Smooth muscle cell (in vitro differentiated cells): ENCODE data around the gene IGFALS. TPM values are rescaled to one million over a fixed set of nuclear protein-coding genes. Genes with fewer than 3 reads are reported as not detected.

Experiments
- DNase-seq: peaks from one replicate; lab custom pipeline; 2025; ENCODE audit not compliant: unreplicated experiment; lab: John Stamatoyannopoulos, UW
- H2AFZ ChIP-seq: fragments of 200-600 bp; sonication (generic); 2 replicates; pipeline ENCODE4 v1.6.0; 2016; ENCODE audit warnings: antibody characterized with exemption, low read depth, mild to moderate bottlenecking
- H3F3A ChIP-seq: fragments of 200-600 bp; sonication (generic); 2 replicates; pipeline ENCODE4 v1.6.0; 2017; ENCODE audit warnings: antibody characterized with exemption, low read depth
- H3K27ac ChIP-seq: fragments of 200-600 bp; sonication (generic); 2 replicates; pipeline ENCODE4 v1.5.1; 2016; ENCODE audit warnings: low read depth, mild to moderate bottlenecking
- H3K27me3 ChIP-seq: fragments of 200-600 bp; sonication (generic); 2 replicates; pipeline ENCODE4 v1.6.1; 2016; ENCODE audit warnings: low read depth, mild to moderate bottlenecking
- H3K36me3 ChIP-seq: fragments of 200-600 bp; sonication (generic); 2 replicates; pipeline ENCODE4 v1.5.1; 2016; ENCODE audit warnings: low read depth
- H3K4me1 ChIP-seq: fragments of 200-600 bp; sonication (generic); 2 replicates; pipeline ENCODE4 v1.5.1; 2016; ENCODE audit warnings: low read depth
- H3K4me2 ChIP-seq: fragments of 200-600 bp; sonication (generic); 2 replicates; pipeline ENCODE4 v1.6.0; 2016; ENCODE audit warnings: mild to moderate bottlenecking
- H3K4me3 ChIP-seq: fragments of 200-600 bp; sonication (generic); 2 replicates; pipeline ENCODE4 v1.5.1; 2016; ENCODE audit warnings: mild to moderate bottlenecking
- H3K79me2 ChIP-seq: fragments of 200-600 bp; sonication (generic); 2 replicates; pipeline ENCODE4 v1.6.0; 2016; ENCODE audit warnings: low read depth, mild to moderate bottlenecking
- H3K9ac ChIP-seq: fragments of 200-600 bp; sonication (generic); 2 replicates; pipeline ENCODE4 v1.6.0; 2016; ENCODE audit warnings: low read depth
- H3K9me3 ChIP-seq: fragments of 200-600 bp; sonication (generic); replicated peaks from 2 replicates; pipeline ENCODE4 v1.5.1; 2016; ENCODE audit warnings: low read depth
- H4K20me1 ChIP-seq: fragments of 200-600 bp; sonication (generic); 2 replicates; pipeline ENCODE4 v1.6.0; 2016; ENCODE audit warnings: low read depth
- CTCF ChIP-seq: fragments of 200-600 bp; sonication (generic); IDR thresholded peaks from 2 replicates; pipeline ENCODE4 v1.5.1; 2017; ENCODE audit warnings: borderline replicate concordance, mild to moderate bottlenecking, antibody characterized with exemption; ENCODE audit not compliant: insufficient read depth, poor library complexity, severe bottlenecking
- WGBS: methylation state at CpG from one replicate; pipeline ENCODE4 v1.1.7; 2016; ENCODE audit warnings: low lambda C conversion rate; 5-methylcytosine and 5-hydroxymethylcytosine counted together
- polyA plus RNA-seq: library from polyadenylated mRNA; unstranded; fragments of >200 nt; fragmentation: Nextera tagmentation; extraction: Ambion mirVana; gene quantifications from 2 replicates; pipeline ENCODE4 v1.2.1, GENCODE V29; 2016
- total RNA-seq: library from RNA; depleted of rRNA; stranded (reverse); fragments of >200 nt; gene quantifications from 2 replicates; pipeline ENCODE4 v1.2.3, GENCODE V29; 2014

The IGFALS gene
- total and polyA plus RNA-seq, 2 experiments from 2014 or later = not detected

- H3F3A ChIP-seq = peaks cover 3% of the 10 kb centered on the region
- H3K27ac ChIP-seq = no peak overlapping the region
- no peak overlapping the region for H3K4me2 ChIP-seq
- no peaks in the 10 kb centered on the region for H3K27me3 ChIP-seq
- no peak overlapping the region for H2AFZ ChIP-seq
- H3K9me3 ChIP-seq = no peaks in the 10 kb centered on the region
- H3K79me2 ChIP-seq = no peaks in the 10 kb centered on the region
- no peaks in the 10 kb centered on the region for H3K4me1 ChIP-seq
- no peaks in the 10 kb centered on the region for H3K36me3 ChIP-seq
- H4K20me1 ChIP-seq = peaks cover 11% of the 10 kb centered on the region
- TF ChIP-seq CTCF = no peak
- no peak overlapping the region for H3K9ac ChIP-seq
- 96% methylated on average over 14 of the region's 14 CpGs for WGBS
- DNase-seq = no peak
- no peak overlapping the region for H3K4me3 ChIP-seq
These were observed 40.7 kb downstream of the IGFALS start for GRCh38 chr16:1752853-1753252.

GRCh38 chr16:1751946-1752345, 41.6 kb downstream of the IGFALS start:
- H3K79me2 ChIP-seq = no peaks in the 10 kb centered on the region
- no peaks in the 10 kb centered on the region for H3K36me3 ChIP-seq
- H4K20me1 ChIP-seq = peaks cover 11% of the 10 kb centered on the region
- peaks cover 3% of the 10 kb centered on the region for H3F3A ChIP-seq
- H3K4me1 ChIP-seq = no peaks in the 10 kb centered on the region
- 97% methylated on average over 16 of the region's 16 CpGs for WGBS
- H3K4me2 ChIP-seq = no peak overlapping the region
- no peak overlapping the region for H3K4me3 ChIP-seq
- no peak overlapping the region for H3K27ac ChIP-seq
- H3K9ac ChIP-seq = no peak overlapping the region
- H2AFZ ChIP-seq = no peak overlapping the region
- no peak for TF ChIP-seq CTCF
- no peak for DNase-seq
- no peaks in the 10 kb centered on the region for H3K27me3 ChIP-seq
- no peaks in the 10 kb centered on the region for H3K9me3 ChIP-seq

GRCh38 chr16:1749152-1750117, 44.1 kb downstream of the IGFALS start:
- no peaks in the 10 kb centered on the region for H3K9me3 ChIP-seq
- H3K27me3 ChIP-seq = no peaks in the 10 kb centered on the region
- H3K79me2 ChIP-seq = no peaks in the 10 kb centered on the region
- H3K4me3 ChIP-seq = no peak overlapping the region
- H4K20me1 ChIP-seq = peaks cover 6% of the 10 kb centered on the region
- no peaks in the 10 kb centered on the region for H3K4me1 ChIP-seq
- peaks cover 9% of the 10 kb centered on the region for H3F3A ChIP-seq
- H3K9ac ChIP-seq = no peak overlapping the region
- WGBS = 97% methylated on average over 29 of the region's 29 CpGs
- H3K36me3 ChIP-seq = no peaks in the 10 kb centered on the region
- no peak for DNase-seq
- no peak overlapping the region for H3K27ac ChIP-seq
- no peak overlapping the region for H3K4me2 ChIP-seq
- no peak overlapping the region for H2AFZ ChIP-seq
- no peak for TF ChIP-seq CTCF
